SK-N-MC (cell line): ENCODE data around the gene ROBO2.

Source experiments
- EZH2 ChIP-seq: fragments of 200-600 bp; sonication (generic); IDR thresholded peaks from one replicate; pipeline ENCODE4 v1.6.1; 2017; ENCODE audit warnings: antibody characterized with exemption
- FOXP2 ChIP-seq: optimal IDR thresholded peaks from 2 replicates; pipeline ENCODE3; 2011; ENCODE audit warnings: mild to moderate bottlenecking, moderate library complexity; ENCODE audit not compliant: insufficient read depth; ENCODE audit errors: extremely low read length, control extremely low read depth
- POLR2AphosphoS5 ChIP-seq: IDR thresholded peaks from 2 replicates; pipeline ENCODE4 v1.6.1; 2012; ENCODE audit warnings: mild to moderate bottlenecking, low read depth, low read length, borderline replicate concordance

DNA sequence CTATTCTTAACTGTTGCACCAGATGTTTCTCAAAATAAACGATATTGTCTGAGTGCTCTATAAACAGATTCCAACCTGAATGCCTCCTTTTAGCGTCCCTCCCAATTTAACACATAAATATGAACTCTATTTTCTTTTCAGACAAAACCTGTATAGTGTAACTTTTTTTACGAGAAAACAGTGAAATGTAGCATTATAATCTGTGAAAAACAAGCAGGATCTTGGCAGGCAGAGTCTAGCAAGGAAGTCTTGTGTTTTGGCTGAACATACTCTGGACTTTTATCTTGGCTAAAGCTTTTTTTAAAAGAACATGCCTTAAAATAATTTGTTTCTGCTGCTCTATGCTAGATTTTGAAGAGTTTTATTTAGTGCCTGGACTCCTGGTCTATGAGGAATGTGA is 150.5 kb downstream of the ROBO2 start:
- TF ChIP-seq EZH2 (no peak), POLR2AphosphoS5 (no peak), FOXP2 (no peak)
